Measurements from ENCODE around the gene ZDHHC19. TPM values are rescaled to one million over a fixed set of nuclear protein-coding genes. Genes with fewer than 3 reads are reported as not detected.

The ZDHHC19 gene
- polyA plus RNA-seq (not detected in 3 replicates), polyA minus RNA-seq (not detected in 3 replicates)
- not detected for polyA plus RNA-seq (2011; ENCODE audit: low read depth)
- polyA plus RNA-seq (2011; cell fraction: cytosol; rRNA removed): not detected in 2 replicates
- not detected in 2 replicates for polyA plus RNA-seq (2011; cell fraction: nucleus; rRNA removed)
- not detected in 2 replicates for polyA plus RNA-seq (2012; ENCODE audit: low replicate concordance)
- polyA minus RNA-seq (2011; cell fraction: cytosol; rRNA and poly(A)+ RNA removed): not detected
- 0.93 TPM in 1 of 2 replicates, not detected in the other for polyA minus RNA-seq (2011; cell fraction: nucleus; rRNA and poly(A)+ RNA removed)

GRCh38 chr3:196210673-196211556 is at the start of gene ZDHHC19:
Gene ZDHHC19, minus strand, starts transcription at chr3:196211400. Its CDS starts 85 bp downstream, at chr3:196211315.
- H4K20me1 ChIP-seq (ENCODE audit: control insufficient read depth, extremely low read depth, insufficient read depth, low read length): no peaks in the 10 kb centered on the region
- H3K9me1 ChIP-seq (ENCODE audit: control insufficient read depth, extremely low read depth, insufficient read depth, low read length): no peaks in the 10 kb centered on the region
- DNase-seq (ENCODE audit: low read depth, low spot score): no peak
- dilution Hi-C loops (cut with MboI; ENCODE audit: extremely low pct_ligation_motif_present, low sequenced_read_pairs): no loop called here
- H3K4me3 ChIP-seq (ENCODE audit: control insufficient read depth in 2 of 3, extremely low read depth in 1 of 3, insufficient read depth in 2 of 3, low read depth in 1 of 3, low read length in 3 of 3): no peak within 1 kb of the TSS
- H3K27me3 ChIP-seq (ENCODE audit: control insufficient read depth, extremely low read depth, insufficient read depth, low read length): peaks cover 14% of the 10 kb centered on the region
- TF ChIP-seq EZH2 (IDR thresholded peaks at IDR 0.05; ENCODE audit: low read length) (no peak), CTCF (optimal IDR thresholded peaks at IDR 0.05 in 1 of 3, IDR thresholded peaks at IDR 0.05 in 1 of 3, conservative IDR thresholded peaks at IDR 0.05 in 1 of 3; ENCODE audit: extremely low read depth in 1 of 3, insufficient read depth in 2 of 3, low read length in 3 of 3) (no peak)
- H3K36me3 ChIP-seq (ENCODE audit: control insufficient read depth in 2 of 2, extremely low read depth in 1 of 2, insufficient read depth in 2 of 2, low read length in 2 of 2): no peaks in the 10 kb centered on the region
- H3K4me1 ChIP-seq (ENCODE audit: control insufficient read depth, extremely low read depth, insufficient read depth, low read length): no peaks in the 10 kb centered on the region
- no peak for FAIRE-seq
- H3K79me2 ChIP-seq (ENCODE audit: control insufficient read depth, insufficient read depth, low read length): no peaks in the 10 kb centered on the region
- no peak within 1 kb of the TSS for H2AFZ ChIP-seq (ENCODE audit: control insufficient read depth, low read length)
- H3K9me3 ChIP-seq (ENCODE audit: control insufficient read depth, low read depth, low read length): no peaks in the 10 kb centered on the region
- no peak within 1 kb of the TSS for H3K9ac ChIP-seq (ENCODE audit: control insufficient read depth, extremely low read depth, insufficient read depth, low read length)
- H3K27ac ChIP-seq (ENCODE audit: control insufficient read depth, insufficient read depth, low read length): no peak within 1 kb of the TSS
- H3K4me2 ChIP-seq (ENCODE audit: control insufficient read depth, extremely low read depth, insufficient read depth, low read depth, low read length): no peak within 1 kb of the TSS

GRCh38 chr3:196260784-196261183 is 49.6 kb upstream of the ZDHHC19 start:
- dilution Hi-C loops (cut with MboI; ENCODE audit: extremely low pct_ligation_motif_present, low sequenced_read_pairs): loop anchor here (25.0 kb wide), 1 partner anchor 252 kb away; the partner anchor contains the start of genes RNF168 and SMCO1
- H2AFZ ChIP-seq (ENCODE audit: control insufficient read depth, low read length): no peak overlapping the region
- H4K20me1 ChIP-seq (ENCODE audit: control insufficient read depth, extremely low read depth, insufficient read depth, low read length): no peaks in the 10 kb centered on the region
- no peak for TF ChIP-seq EZH2 (IDR thresholded peaks at IDR 0.05; ENCODE audit: low read length)
- no peak for TF ChIP-seq CTCF (optimal IDR thresholded peaks at IDR 0.05 in 1 of 3, IDR thresholded peaks at IDR 0.05 in 1 of 3, conservative IDR thresholded peaks at IDR 0.05 in 1 of 3; ENCODE audit: extremely low read depth in 1 of 3, insufficient read depth in 2 of 3, low read length in 3 of 3)
- DNase-seq (ENCODE audit: low read depth, low spot score) (no peak), FAIRE-seq (no peak)
- H3K9me3 ChIP-seq (ENCODE audit: control insufficient read depth, low read depth, low read length): no peaks in the 10 kb centered on the region
- no peaks in the 10 kb centered on the region for H3K27me3 ChIP-seq (ENCODE audit: control insufficient read depth, extremely low read depth, insufficient read depth, low read length)
- H3K9me1 ChIP-seq (ENCODE audit: control insufficient read depth, extremely low read depth, insufficient read depth, low read length): no peaks in the 10 kb centered on the region
- H3K79me2 ChIP-seq (ENCODE audit: control insufficient read depth, insufficient read depth, low read length): peaks cover 38% of the 10 kb centered on the region
- H3K9ac ChIP-seq (ENCODE audit: control insufficient read depth, extremely low read depth, insufficient read depth, low read length): no peak overlapping the region
- H3K4me1 ChIP-seq (ENCODE audit: control insufficient read depth, extremely low read depth, insufficient read depth, low read length): no peaks in the 10 kb centered on the region
- no peak overlapping the region for H3K4me3 ChIP-seq (ENCODE audit: control insufficient read depth in 2 of 3, extremely low read depth in 1 of 3, insufficient read depth in 2 of 3, low read depth in 1 of 3, low read length in 3 of 3)
- H3K27ac ChIP-seq (ENCODE audit: control insufficient read depth, insufficient read depth, low read length): no peak overlapping the region
- H3K4me2 ChIP-seq (ENCODE audit: control insufficient read depth, extremely low read depth, insufficient read depth, low read depth, low read length): no peak overlapping the region
- peaks cover 4 to 13% of the 10 kb centered on the region in 2 experiments for H3K36me3 ChIP-seq (ENCODE audit: control insufficient read depth in 2 of 2, extremely low read depth in 1 of 2, insufficient read depth in 2 of 2, low read length in 2 of 2)

Measured in keratinocyte (primary cell).